ENCODE data around the gene HTT. TPM values are rescaled to one million over a fixed set of nuclear protein-coding genes. Genes with fewer than 3 reads are reported as not detected.
A peak's percentile ranks its signal among the peaks of the same experiment; 100 is the strongest.

HTT gene
- total RNA-seq, 3 donors from 2014 or later (not counting 1 experiment from before 2014, with no cell fraction given): 132 to 175 (median 165) TPM

GRCh38 chr4:3135155-3136011 is 60.9 kb downstream of the HTT start:
- peak overlapping the region; percentile 21 to 27 for H3K27ac Mint-ChIP-seq

GRCh38 chr4:3136454-3136853 is 62.0 kb downstream of the HTT start:
- Mint-ChIP-seq H3K36me3 (peaks cover 21% of the 10 kb centered on the region), H3K4me3 (no peak overlapping the region), H3K27ac (no peak overlapping the region), H3K4me1 (peaks cover 0 to 7% of the 10 kb centered on the region in 2 donors), H3K27me3 (ENCODE audit: low read depth in 2 of 2) (no peaks in the 10 kb centered on the region), H3K9me3 (no peaks in the 10 kb centered on the region)
- Histone ChIP-seq H3K4me3 (ENCODE audit: low read length) (no peak overlapping the region), H3K27ac (ENCODE audit: low read length) (no peak overlapping the region), H3K4me1 (ENCODE audit: control insufficient read depth, insufficient read depth, low read length) (no peaks in the 10 kb centered on the region), H3K36me3 (ENCODE audit: control insufficient read depth, insufficient read depth, low read length) (peaks cover 76% of the 10 kb centered on the region), H3K9me3 (ENCODE audit: control insufficient read depth, insufficient read depth, low read length) (no peaks in the 10 kb centered on the region), H3K27me3 (ENCODE audit: control insufficient read depth, insufficient read depth, low read length) (no peaks in the 10 kb centered on the region)
- TF ChIP-seq CTCF (IDR thresholded peaks at IDR 0.05): peak; percentile 22
- ATAC-seq (no peak), DNase-seq (peak in 1 of 2 donors; percentile 19)
- intact Hi-C loops (cut with micrococcal nuclease): no loop called here
- no CpG with 5 or more reads among the region's 2 CpGs for WGBS (ENCODE audit: insufficient coverage)

More at GRCh38 chr4:3135155-3136011, 60.9 kb downstream of the HTT start:
- no peaks in the 10 kb centered on the region for H3K27me3 Mint-ChIP-seq (ENCODE audit: low read depth in 2 of 2)
- Histone ChIP-seq H3K4me3 (ENCODE audit: low read length) (no peak overlapping the region), H3K27me3 (ENCODE audit: control insufficient read depth, insufficient read depth, low read length) (no peaks in the 10 kb centered on the region), H3K27ac (ENCODE audit: low read length) (no peak overlapping the region), H3K36me3 (ENCODE audit: control insufficient read depth, insufficient read depth, low read length) (peaks cover 76% of the 10 kb centered on the region), H3K4me1 (ENCODE audit: control insufficient read depth, insufficient read depth, low read length) (no peaks in the 10 kb centered on the region), H3K9me3 (ENCODE audit: control insufficient read depth, insufficient read depth, low read length) (no peaks in the 10 kb centered on the region)
- WGBS (ENCODE audit: insufficient coverage): 78% methylated on average over 6 of the region's 6 CpGs
- H3K9me3 Mint-ChIP-seq: no peaks in the 10 kb centered on the region
- peaks cover 32% of the 10 kb centered on the region for H3K36me3 Mint-ChIP-seq
- H3K4me1 Mint-ChIP-seq: peaks cover 0 to 7% of the 10 kb centered on the region in 2 donors
- ATAC-seq: peak in 2 of 3 donors; percentile 55 to 60
- H3K4me3 Mint-ChIP-seq: no peak overlapping the region
- TF ChIP-seq CTCF (IDR thresholded peaks at IDR 0.05): no peak
- intact Hi-C loops (cut with micrococcal nuclease): no loop called here
- no peak for DNase-seq

GRCh38 chr4:3137908-3138307 is 63.4 kb downstream of the HTT start:
- no peak overlapping the region for H3K27ac Mint-ChIP-seq
- peaks cover 9% of the 10 kb centered on the region for H3K36me3 Mint-ChIP-seq
- no peaks in the 10 kb centered on the region for H3K27me3 Mint-ChIP-seq (ENCODE audit: low read depth in 2 of 2)
- no peak overlapping the region for H3K27ac ChIP-seq (ENCODE audit: low read length)
- 93% methylated on average over 1 of the region's 2 CpGs for WGBS (ENCODE audit: insufficient coverage)
- H3K4me3 ChIP-seq (ENCODE audit: low read length): no peak overlapping the region
- TF ChIP-seq CTCF (IDR thresholded peaks at IDR 0.05): no peak
- H3K9me3 Mint-ChIP-seq: no peaks in the 10 kb centered on the region
- intact Hi-C loops (cut with micrococcal nuclease): no loop called here
- ATAC-seq: no peak
- no peak for DNase-seq
- no peaks in the 10 kb centered on the region for H3K9me3 ChIP-seq (ENCODE audit: control insufficient read depth, insufficient read depth, low read length)
- no peaks in the 10 kb centered on the region for H3K27me3 ChIP-seq (ENCODE audit: control insufficient read depth, insufficient read depth, low read length)
- no peaks in the 10 kb centered on the region for H3K4me1 ChIP-seq (ENCODE audit: control insufficient read depth, insufficient read depth, low read length)
- H3K36me3 ChIP-seq (ENCODE audit: control insufficient read depth, insufficient read depth, low read length): peaks cover 74% of the 10 kb centered on the region
- peaks cover 0 to 7% of the 10 kb centered on the region in 2 donors for H3K4me1 Mint-ChIP-seq
- no peak overlapping the region for H3K4me3 Mint-ChIP-seq
